Epidermal melanocyte (primary cell): Measurements from ENCODE around the gene GEMIN8.

Experiments
- DNase-seq: peaks from one replicate; pipeline ENCODE4 v3.0.0; 2011; ENCODE audit warnings: low spot score; ENCODE audit not compliant: insufficient read length

The GEMIN8 gene

GRCh38 chrX:14015941-14016340 is 13.8 kb downstream of the GEMIN8 start:
- DNase-seq, result no peak

DNA sequence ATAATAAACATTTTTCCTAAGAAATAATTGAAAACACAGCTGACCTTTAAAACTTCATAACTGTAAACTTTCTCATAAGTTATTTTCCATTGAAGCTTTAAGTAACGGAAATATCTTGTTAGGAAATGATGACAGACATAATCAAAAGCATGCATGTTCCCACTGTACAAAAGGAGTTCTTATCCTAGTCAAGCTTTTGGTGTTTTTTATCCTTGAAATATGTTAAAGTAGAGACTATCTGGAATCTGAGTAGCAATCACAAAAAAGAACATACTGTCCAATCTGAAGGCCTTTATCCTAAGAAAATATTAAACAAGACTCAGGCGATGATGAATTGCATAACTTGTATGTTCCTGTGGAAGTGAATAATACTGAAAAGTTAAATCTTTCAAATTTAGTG is 14.4 kb downstream of the GEMIN8 start:
- DNase-seq, result no peak

- no peak for DNase-seq
These were observed 15.2 kb downstream of the GEMIN8 start for GRCh38 chrX:14014526-14014925.

GRCh38 chrX:14013054-14013453 is 16.6 kb downstream of the GEMIN8 start:
- no peak for DNase-seq

GRCh38 chrX:14010566-14010965 is 19.1 kb downstream of the GEMIN8 start:
- DNase-seq, result no peak

GRCh38 chrX:14006540-14006939 is 23.2 kb downstream of the GEMIN8 start:
- DNase-seq, result no peak

DNA sequence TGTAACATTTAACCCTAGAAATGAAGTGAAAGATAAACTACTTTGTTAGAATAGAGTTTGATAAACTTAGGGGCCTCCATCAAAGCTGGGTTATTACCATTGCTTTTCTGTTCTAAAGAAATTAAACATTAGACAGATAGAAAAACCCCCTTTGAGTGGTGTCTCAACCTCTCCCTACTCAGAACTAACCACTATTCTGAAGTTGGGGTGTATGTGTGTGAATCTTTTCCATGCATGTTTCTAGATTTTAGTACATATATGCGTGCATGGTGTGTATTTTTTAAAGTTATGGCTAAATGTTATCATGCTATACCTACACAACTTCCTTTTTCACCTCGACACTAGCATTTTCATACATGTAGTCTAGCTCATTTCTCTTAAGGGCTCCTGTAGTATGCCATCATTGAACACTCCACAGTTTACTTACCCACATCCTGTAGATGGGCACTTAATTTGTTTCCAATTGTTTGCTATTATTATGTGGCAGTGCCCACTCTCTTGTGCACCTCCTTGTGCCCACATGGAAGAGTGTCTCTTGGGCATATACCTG is 25.7 kb downstream of the GEMIN8 start:
- no peak for DNase-seq

DNA sequence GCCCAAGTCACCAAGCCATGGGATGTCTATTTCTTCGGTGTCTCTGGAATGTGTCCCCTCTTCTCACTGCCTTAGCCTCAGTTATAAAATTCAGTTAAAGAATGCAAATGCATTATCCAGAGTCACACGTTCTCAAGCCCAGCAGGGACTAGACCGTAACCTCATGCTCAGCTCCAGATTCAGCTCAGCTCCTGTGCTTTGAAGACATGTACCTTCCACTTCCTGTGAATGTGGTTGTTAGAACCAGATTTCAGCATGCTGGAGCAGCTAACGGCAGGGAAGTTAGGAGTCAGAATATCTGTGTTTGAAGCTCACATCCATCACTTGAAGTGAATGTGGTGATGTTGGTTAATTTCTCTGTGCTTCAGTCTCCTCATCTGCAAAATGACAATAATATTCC is 26.7 kb downstream of the GEMIN8 start:
- DNase-seq, result no peak

- DNase-seq, result no peak
These were observed 33.0 kb downstream of the GEMIN8 start for GRCh38 chrX:13996650-13997049.

DNA sequence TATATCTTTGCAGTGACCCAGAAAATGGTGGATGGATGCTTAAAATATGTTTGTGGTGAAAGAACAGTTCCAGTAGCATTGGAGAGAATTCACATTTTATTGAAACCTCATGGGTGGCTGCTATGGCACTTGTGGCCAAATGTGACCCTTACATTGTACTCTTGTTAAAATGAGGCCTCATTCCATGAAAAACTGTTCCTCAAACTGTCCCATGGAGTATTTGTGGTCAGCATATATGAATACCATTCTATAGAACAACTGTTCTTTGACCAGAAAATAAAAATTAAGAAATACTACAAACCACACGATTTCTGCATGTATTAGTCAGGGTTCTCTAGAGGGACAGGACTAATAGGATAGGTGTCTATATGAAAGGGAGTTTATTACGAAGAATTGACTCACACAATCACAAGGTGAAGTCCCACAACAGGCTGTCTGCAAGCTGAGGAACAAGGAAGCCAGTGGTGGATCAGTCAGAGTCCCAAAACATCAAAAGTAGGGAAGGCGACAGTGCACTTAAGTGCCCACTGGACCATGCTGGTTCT is 35.1 kb downstream of the GEMIN8 start:
- DNase-seq, result no peak

DNA sequence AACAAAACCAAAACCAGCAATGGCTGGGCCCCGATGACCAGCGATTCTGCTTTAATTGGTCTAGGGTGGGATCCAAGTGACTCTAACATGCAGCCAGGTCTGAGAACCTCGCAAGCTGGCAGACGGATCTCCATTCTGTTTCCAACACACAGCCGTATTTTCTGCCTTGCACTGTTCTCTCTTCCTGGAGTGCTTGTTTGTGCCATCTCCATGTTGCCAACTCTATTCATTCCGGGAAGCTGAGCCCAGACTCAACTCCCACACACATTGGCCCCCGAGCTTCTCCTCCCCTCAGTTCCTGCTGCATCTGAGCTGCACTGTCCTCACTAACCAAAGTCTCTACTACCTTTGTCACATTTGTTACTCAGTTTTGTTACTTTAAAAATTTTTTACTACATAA is 35.6 kb downstream of the GEMIN8 start:
- DNase-seq, result no peak

DNA sequence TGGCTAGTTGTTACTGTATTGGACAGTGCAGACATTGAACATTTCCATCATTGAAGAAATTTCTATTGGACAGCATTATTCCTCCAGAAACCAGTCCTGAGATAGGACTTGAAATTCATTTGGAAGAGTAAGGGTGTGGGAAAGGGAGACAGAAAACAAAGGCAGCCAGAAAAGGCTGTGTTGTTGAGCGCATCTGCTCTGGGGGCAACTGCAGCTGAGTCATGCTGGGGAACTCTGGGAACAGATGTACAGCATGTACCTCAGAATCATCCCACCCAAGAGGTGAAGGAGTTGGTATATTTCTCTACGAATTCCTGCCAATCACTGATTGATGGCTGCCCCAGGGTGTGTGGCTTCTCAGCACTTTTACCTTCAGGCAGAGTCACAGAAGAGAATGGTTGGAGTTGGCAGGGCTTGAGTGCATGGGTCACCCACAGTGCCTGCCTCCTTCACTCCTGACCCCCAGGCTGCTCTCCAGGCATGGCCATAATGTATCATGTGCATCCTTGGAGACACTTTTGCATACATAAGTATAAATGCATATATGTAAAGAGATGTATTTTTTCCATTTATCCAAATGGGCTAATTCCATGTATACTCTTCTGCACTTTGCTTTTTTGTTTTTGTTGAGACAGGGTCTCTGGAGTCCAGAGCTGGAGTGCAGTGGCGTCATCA is 39.4 kb downstream of the GEMIN8 start:
- DNase-seq, result no peak

DNA sequence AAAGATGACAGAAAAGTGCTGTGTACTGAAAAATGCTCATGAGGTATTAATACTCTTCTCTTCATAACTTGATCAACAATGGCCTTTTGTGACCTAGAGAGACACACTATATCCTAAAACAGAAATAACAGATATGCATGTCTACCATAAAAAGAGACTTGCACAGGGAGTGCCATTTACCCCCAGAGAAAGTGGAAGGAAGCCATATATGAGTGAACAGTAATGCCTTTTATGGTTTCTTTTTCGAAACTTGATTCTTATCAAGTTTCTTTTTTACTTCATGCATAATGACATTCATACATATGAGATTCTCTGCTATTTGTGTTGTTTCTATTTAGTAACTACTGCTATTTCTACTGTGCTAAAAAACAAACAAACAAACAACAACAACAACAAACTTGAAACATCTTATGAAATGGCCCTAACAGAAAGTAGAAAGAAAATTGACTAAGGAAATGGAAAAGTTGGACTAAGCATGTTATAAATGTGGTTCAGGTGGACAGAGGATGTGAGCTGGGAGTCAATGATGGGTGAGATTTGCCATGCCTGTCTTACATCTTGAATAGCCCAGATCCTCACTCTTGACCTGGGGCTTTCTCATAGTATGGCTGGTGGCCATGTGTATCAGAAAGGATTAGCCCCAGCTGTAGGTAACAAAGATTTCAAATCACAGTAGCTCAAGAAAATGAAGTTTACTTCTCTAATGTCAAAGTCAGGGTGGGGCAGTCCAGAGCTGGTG is 43.8 kb downstream of the GEMIN8 start:
- DNase-seq, result peak; percentile 38

- DNase-seq, result no peak
These were observed 46.0 kb downstream of the GEMIN8 start for GRCh38 chrX:13983734-13984133.

DNA sequence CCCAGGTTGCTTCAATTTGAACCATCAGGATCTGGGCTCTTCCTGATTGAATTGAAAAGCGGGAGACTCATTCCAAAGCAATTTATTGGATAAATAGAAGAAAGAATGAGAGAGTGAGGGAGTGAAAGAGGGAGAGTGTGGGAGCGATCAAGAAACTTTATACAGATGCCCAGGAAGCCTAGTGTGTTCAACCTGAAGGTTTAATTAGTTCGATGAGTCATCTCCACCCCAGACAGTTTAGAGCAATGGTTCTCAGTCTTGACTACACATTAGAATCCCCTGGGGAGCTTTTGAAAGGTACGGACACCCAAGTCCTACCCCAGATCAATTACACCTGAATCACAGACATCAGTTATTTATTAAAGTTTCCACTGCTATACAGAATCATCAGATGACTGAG is 61.5 kb downstream of the GEMIN8 start:
- DNase-seq, result no peak

- no peak for DNase-seq
These were observed 62.1 kb downstream of the GEMIN8 start for GRCh38 chrX:13967636-13968035.

GRCh38 chrX:13966793-13967125 is 62.9 kb downstream of the GEMIN8 start:
- DNase-seq, result no peak

DNA sequence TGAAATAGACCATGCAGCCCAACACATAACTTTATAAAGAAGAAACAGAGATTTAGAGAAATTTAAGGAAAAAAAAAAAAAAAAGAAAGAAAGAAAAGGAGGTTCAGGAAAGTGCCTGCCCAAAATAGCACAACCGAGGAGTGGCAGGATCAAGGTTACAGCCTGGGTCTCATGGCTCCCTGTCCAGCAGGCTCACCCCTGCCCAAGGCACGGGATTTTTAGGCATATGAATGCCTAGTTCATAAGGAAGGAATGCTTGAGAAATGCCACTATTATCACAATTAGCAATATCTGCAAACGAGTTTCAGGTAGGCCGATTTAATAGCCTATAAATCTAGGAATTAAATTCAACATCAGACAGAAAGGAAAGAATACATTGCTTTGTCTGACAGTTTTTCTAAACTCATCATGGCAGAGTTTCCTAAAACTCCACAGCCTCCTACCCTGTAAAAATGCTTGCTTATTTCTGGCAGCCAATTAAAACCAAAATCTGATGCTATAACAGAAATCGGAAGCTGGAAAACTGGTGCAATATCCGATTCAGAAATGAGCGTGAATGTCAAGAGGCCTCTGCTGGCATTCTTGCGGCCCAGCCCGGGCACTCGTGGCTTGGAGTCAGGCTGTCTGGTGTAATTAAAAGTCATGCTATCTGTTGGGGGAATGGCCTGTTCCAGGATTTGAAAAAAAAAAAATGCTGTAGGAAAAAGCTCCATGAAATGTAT is 63.5 kb downstream of the GEMIN8 start:
- DNase-seq, result peak; percentile 19

GRCh38 chrX:13965531-13965930 is 64.2 kb downstream of the GEMIN8 start:
- no peak for DNase-seq

GRCh38 chrX:13956998-13957397 is 72.7 kb downstream of the GEMIN8 start:
- no peak for DNase-seq
